Measurements from ENCODE around the gene VANGL2. TPM values are rescaled to one million over a fixed set of nuclear protein-coding genes. Genes with fewer than 3 reads are reported as not detected.

Gene VANGL2
- total and polyA plus RNA-seq, 2 of the 8 experiments (the other 6 are each of a cell fraction or from before 2014, with no cell fraction given): 62.5 to 118 TPM

GRCh38 chr1:160420881-160421842, 20.8 kb downstream of the VANGL2 start:
- H3K27ac ChIP-seq (ENCODE audit: low read depth, low read length): no peak overlapping the region
- H2BK20ac ChIP-seq (ENCODE audit: low read length): no peak overlapping the region
- H3K9me3 ChIP-seq (ENCODE audit: insufficient read depth in 2 of 2, low read depth in 1 of 2, low read length in 1 of 2): no peaks in the 10 kb centered on the region
- no peak overlapping the region for H3K4ac ChIP-seq (replicated peaks; ENCODE audit: insufficient read length, low read depth, low read length)
- H4K91ac ChIP-seq (replicated peaks; ENCODE audit: insufficient read length, low read length): no peak overlapping the region
- no peak overlapping the region for H4K8ac ChIP-seq (ENCODE audit: extremely low read depth, insufficient read depth, low read length)
- H2AFZ ChIP-seq (ENCODE audit: low read length): no peak overlapping the region
- peaks cover 0 to 2% of the 10 kb centered on the region in 2 experiments; a peak in 1 of 4 replicates for H3K79me2 ChIP-seq (ENCODE audit: control insufficient read depth in 1 of 2, insufficient read depth in 2 of 2, low read length in 2 of 2)
- no peaks in the 10 kb centered on the region for H3K23me2 ChIP-seq (ENCODE audit: low read depth, low read length)
- no peak overlapping the region for H3K56ac ChIP-seq (replicated peaks; ENCODE audit: insufficient read length, low read depth, low read length)
- H3K18ac ChIP-seq (ENCODE audit: extremely low read depth, low read length): no peak overlapping the region
- H3K27me3 ChIP-seq (replicated peaks in 1 of 4; ENCODE audit: control insufficient read depth in 3 of 4, extremely low read depth in 1 of 4, insufficient read depth in 3 of 4, low read length in 3 of 4): no peaks in the 10 kb centered on the region
- TF ChIP-seq RBBP5 (IDR thresholded peaks at IDR 0.05; ENCODE audit: borderline replicate concordance, low read depth, low read length): no peak
- TF ChIP-seq E2F6 (IDR thresholded peaks at IDR 0.05): no peak
- TF ChIP-seq KDM1A (IDR thresholded peaks at IDR 0.05; ENCODE audit: borderline replicate concordance, low read length): no peak
- TF ChIP-seq KDM4A (IDR thresholded peaks at IDR 0.05; ENCODE audit: low read depth, low read length, severe bottlenecking): no peak
- TF ChIP-seq, protein P1, sequence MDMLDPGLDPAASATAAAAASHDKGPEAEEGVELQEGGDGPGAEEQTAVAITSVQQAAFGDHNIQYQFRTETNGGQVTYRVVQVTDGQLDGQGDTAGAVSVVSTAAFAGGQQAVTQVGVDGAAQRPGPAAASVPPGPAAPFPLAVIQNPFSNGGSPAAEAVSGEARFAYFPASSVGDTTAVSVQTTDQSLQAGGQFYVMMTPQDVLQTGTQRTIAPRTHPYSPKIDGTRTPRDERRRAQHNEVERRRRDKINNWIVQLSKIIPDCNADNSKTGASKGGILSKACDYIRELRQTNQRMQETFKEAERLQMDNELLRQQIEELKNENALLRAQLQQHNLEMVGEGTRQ (IDR thresholded peaks at IDR 0.05; ENCODE audit: low read length): no peak
- TF ChIP-seq CREB1 (IDR thresholded peaks at IDR 0.05): no peak
- TF ChIP-seq NANOG (IDR thresholded peaks at IDR 0.05; ENCODE audit: insufficient read depth, low read depth, low read length, poor library complexity, severe bottlenecking): no peak
- no peak for TF ChIP-seq KDM5A (IDR thresholded peaks at IDR 0.05; ENCODE audit: low read length)
- TF ChIP-seq BCL11A (IDR thresholded peaks at IDR 0.05; ENCODE audit: low read depth in 2 of 2, low read length in 2 of 2): no peak
- TF ChIP-seq CHD2 (IDR thresholded peaks at IDR 0.05; ENCODE audit: low read length): no peak
- no peaks in the 10 kb centered on the region for H3K4me1 ChIP-seq (replicated peaks in 1 of 4; ENCODE audit: control insufficient read depth in 3 of 4, insufficient read depth in 4 of 4, low read length in 3 of 4)
- H2BK5ac ChIP-seq (ENCODE audit: low read depth, low read length): no peak overlapping the region
- H2BK12ac ChIP-seq (ENCODE audit: low read depth, low read length): no peak overlapping the region
- no peak overlapping the region for H2AK5ac ChIP-seq (ENCODE audit: low read depth, low read length)
- WGBS, 2 experiments (ENCODE audit: extremely low coverage in 1 of 2, insufficient coverage in 1 of 2, insufficient read length in 1 of 2, insufficient replicate concordance in 2 of 2, low coverage in 1 of 2, low lambda C conversion rate in 2 of 2, missing lambda C conversion rate in 1 of 2): 89% methylated on average over 7 of the region's 7 CpGs; no CpG with 5 or more reads in 1 of the 2 experiments
- ChIA-PET POLR2A (ENCODE audit: partially characterized antibody) (interaction anchor here (1.2 kb wide), 1 partner anchor 109 kb away, joined by 3 read pairs; no protein-coding TSS in a partner anchor), CTCF (ENCODE audit: partially characterized antibody) (interaction anchor here (1.0 to 3.5 kb wide), 8 partner anchors 10 to 185 kb away, joined by 3 to 11 read pairs (median 6); no protein-coding TSS in a partner anchor)
- no peak overlapping the region for H2BK120ac ChIP-seq (replicated peaks; ENCODE audit: low read depth, low read length)
- H4K20me1 ChIP-seq (replicated peaks in 1 of 2; ENCODE audit: control insufficient read depth in 1 of 2, insufficient read depth in 2 of 2, low read length in 2 of 2): peaks cover 3 to 16% of the 10 kb centered on the region in 2 experiments
- H3K79me1 ChIP-seq (ENCODE audit: low read depth, low read length): peaks cover 8% of the 10 kb centered on the region
- H2BK15ac ChIP-seq (ENCODE audit: low read length): no peak overlapping the region
- H3K9ac ChIP-seq (replicated peaks in 1 of 4; ENCODE audit: extremely low read depth in 1 of 4, low read depth in 3 of 4, low read length in 3 of 4): no peak overlapping the region; a peak in 1 of 7 replicates
- no peak for FAIRE-seq
- H3K4me3 ChIP-seq (ENCODE audit: extremely low read depth in 1 of 4, insufficient read depth in 2 of 4, low read depth in 3 of 4, low read length in 4 of 4): no peak overlapping the region
- H3K14ac ChIP-seq (ENCODE audit: insufficient read length): no peak overlapping the region
- H4K5ac ChIP-seq (ENCODE audit: insufficient read length, low read depth, low read length): no peak overlapping the region
- H3K36me3 ChIP-seq (ENCODE audit: control insufficient read depth in 2 of 4, insufficient read depth in 4 of 4, low read length in 3 of 4): peaks cover 21 to 79% (median 59%) of the 10 kb centered on the region in 4 experiments
- H3K23ac ChIP-seq (ENCODE audit: insufficient read length): no peak overlapping the region
- no peak overlapping the region for H3K4me2 ChIP-seq (ENCODE audit: insufficient read depth in 1 of 2, low read depth in 2 of 2, low read length in 2 of 2)
- no peak for DNase-seq (ENCODE audit: low read depth in 1 of 2, low spot score in 2 of 2)
